ENCODE measurements around the gene GJC2. TPM values are rescaled to one million over a fixed set of nuclear protein-coding genes. Genes with fewer than 3 reads are reported as not detected.

Gene GJC2
- polyA plus RNA-seq, 1 of the 3 experiments (the other 2 are of a cell fraction) = 0.92 TPM

DNA sequence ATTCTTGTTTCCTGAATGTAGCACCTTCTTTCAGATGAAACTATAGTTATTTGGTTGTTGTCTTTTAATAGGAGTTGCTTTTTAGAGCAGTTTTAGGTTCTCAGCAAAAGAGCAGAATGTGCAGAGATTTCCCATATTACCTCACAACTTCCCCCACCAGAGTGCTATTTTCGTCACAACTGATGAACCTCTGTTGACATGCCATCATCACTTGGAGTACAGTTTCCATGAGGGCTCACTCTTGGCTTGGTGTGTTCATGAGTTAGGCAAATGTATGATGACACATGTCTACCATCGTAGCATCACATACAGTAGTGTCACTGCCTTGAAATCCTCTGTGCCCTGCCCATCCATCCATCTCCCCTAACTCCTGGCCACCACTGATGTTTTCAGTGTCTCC is 19.6 kb downstream of the GJC2 start (continued):
- TF ChIP-seq, protein P1, sequence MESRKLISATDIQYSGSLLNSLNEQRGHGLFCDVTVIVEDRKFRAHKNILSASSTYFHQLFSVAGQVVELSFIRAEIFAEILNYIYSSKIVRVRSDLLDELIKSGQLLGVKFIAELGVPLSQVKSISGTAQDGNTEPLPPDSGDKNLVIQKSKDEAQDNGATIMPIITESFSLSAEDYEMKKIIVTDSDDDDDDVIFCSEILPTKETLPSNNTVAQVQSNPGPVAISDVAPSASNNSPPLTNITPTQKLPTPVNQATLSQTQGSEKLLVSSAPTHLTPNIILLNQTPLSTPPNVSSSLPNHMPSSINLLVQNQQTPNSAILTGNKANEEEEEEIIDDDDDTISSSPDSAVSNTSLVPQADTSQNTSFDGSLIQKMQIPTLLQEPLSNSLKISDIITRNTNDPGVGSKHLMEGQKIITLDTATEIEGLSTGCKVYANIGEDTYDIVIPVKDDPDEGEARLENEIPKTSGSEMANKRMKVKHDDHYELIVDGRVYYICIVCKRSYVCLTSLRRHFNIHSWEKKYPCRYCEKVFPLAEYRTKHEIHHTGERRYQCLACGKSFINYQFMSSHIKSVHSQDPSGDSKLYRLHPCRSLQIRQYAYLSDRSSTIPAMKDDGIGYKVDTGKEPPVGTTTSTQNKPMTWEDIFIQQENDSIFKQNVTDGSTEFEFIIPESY (IDR thresholded peaks at IDR 0.05; ENCODE audit: borderline replicate concordance, low read depth) = no peak
- TF ChIP-seq, protein P2, sequence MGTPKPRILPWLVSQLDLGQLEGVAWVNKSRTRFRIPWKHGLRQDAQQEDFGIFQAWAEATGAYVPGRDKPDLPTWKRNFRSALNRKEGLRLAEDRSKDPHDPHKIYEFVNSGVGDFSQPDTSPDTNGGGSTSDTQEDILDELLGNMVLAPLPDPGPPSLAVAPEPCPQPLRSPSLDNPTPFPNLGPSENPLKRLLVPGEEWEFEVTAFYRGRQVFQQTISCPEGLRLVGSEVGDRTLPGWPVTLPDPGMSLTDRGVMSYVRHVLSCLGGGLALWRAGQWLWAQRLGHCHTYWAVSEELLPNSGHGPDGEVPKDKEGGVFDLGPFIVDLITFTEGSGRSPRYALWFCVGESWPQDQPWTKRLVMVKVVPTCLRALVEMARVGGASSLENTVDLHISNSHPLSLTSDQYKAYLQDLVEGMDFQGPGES (IDR thresholded peaks at IDR 0.05; ENCODE audit: low read depth, low read length) = no peak
- no peak for TF ChIP-seq RAD21 (IDR thresholded peaks at IDR 0.05; ENCODE audit: low read length)
- TF ChIP-seq, protein P3, sequence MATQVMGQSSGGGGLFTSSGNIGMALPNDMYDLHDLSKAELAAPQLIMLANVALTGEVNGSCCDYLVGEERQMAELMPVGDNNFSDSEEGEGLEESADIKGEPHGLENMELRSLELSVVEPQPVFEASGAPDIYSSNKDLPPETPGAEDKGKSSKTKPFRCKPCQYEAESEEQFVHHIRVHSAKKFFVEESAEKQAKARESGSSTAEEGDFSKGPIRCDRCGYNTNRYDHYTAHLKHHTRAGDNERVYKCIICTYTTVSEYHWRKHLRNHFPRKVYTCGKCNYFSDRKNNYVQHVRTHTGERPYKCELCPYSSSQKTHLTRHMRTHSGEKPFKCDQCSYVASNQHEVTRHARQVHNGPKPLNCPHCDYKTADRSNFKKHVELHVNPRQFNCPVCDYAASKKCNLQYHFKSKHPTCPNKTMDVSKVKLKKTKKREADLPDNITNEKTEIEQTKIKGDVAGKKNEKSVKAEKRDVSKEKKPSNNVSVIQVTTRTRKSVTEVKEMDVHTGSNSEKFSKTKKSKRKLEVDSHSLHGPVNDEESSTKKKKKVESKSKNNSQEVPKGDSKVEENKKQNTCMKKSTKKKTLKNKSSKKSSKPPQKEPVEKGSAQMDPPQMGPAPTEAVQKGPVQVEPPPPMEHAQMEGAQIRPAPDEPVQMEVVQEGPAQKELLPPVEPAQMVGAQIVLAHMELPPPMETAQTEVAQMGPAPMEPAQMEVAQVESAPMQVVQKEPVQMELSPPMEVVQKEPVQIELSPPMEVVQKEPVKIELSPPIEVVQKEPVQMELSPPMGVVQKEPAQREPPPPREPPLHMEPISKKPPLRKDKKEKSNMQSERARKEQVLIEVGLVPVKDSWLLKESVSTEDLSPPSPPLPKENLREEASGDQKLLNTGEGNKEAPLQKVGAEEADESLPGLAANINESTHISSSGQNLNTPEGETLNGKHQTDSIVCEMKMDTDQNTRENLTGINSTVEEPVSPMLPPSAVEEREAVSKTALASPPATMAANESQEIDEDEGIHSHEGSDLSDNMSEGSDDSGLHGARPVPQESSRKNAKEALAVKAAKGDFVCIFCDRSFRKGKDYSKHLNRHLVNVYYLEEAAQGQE (IDR thresholded peaks at IDR 0.05; ENCODE audit: low read depth, low read length) = no peak

DNA sequence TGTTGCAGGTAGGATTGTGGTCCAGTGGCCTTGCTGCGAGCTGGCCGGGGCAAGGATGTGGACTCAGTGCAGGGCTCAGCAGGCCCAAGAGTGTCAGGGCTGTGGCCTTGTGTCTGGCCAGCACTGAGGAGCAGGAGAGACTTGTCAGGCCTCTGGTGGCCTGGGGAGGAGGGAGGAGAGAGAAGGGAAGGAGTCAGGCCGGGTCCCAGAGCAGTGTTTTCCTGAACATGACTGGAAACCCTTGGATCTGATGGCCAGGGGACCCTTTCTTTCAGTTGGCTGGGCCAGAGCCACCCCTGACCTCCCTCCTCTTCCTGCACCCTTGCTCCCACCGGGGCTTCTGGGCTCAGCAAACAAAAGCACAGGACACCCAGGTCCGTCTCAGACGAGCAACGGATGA is 20.9 kb downstream of the GJC2 start:
- Histone ChIP-seq H3K9me2 (no peaks in the 10 kb centered on the region), H3K9me3 (no peaks in the 10 kb centered on the region), H3K4me2 (no peak overlapping the region), H3F3A (replicated peaks; ENCODE audit: insufficient read depth) (no peaks in the 10 kb centered on the region), H3K27ac (ENCODE audit: low read depth in 2 of 2, low read length in 1 of 2) (no peak overlapping the region), H3K4me1 (ENCODE audit: control insufficient read depth in 1 of 2, insufficient read depth in 2 of 2, low read depth in 1 of 2, low read length in 1 of 2) (peaks cover 6 to 9% of the 10 kb centered on the region in 2 experiments; a peak in 3 of 4 replicates), H3K36me3 (replicated peaks in 1 of 2; ENCODE audit: control insufficient read depth in 1 of 2, insufficient read depth in 2 of 2, low read length in 1 of 2) (peaks cover 0 to 2% of the 10 kb centered on the region in 2 experiments), H3K79me2 (ENCODE audit: insufficient read depth) (peaks cover 28% of the 10 kb centered on the region), H3K27me3 (ENCODE audit: insufficient read depth) (no peaks in the 10 kb centered on the region), H4K20me1 (ENCODE audit: insufficient read depth) (no peaks in the 10 kb centered on the region), H3K4me3 (ENCODE audit: low read depth in 2 of 2, low read length in 1 of 2) (no peak overlapping the region), H2AFZ (ENCODE audit: low read depth) (no peak overlapping the region), H3K9ac (no peak overlapping the region)
- DNase-seq = no peak
- WGBS (ENCODE audit: low lambda C conversion rate) = 78% methylated on average over 7 of the region's 7 CpGs
- no peak for TF ChIP-seq RFX5 (IDR thresholded peaks at IDR 0.05; ENCODE audit: low read length)
- no peak for TF ChIP-seq JUND (IDR thresholded peaks at IDR 0.05)
- no peak for TF ChIP-seq GATA2 (CRISPR knock-in tag; IDR thresholded peaks at IDR 0.05)
- no peak for TF ChIP-seq MEF2A (IDR thresholded peaks at IDR 0.05; ENCODE audit: borderline replicate concordance, low read depth)
- TF ChIP-seq NRF1 (IDR thresholded peaks at IDR 0.05; ENCODE audit: low read depth, low read length) = no peak
- no peak for TF ChIP-seq RAD21 (IDR thresholded peaks at IDR 0.05; ENCODE audit: low read length)
- TF ChIP-seq YY1 (IDR thresholded peaks at IDR 0.05; ENCODE audit: low read depth) = no peak
- TF ChIP-seq RCOR1 (IDR thresholded peaks at IDR 0.05; ENCODE audit: low read length) = no peak
- TF ChIP-seq, protein P4, sequence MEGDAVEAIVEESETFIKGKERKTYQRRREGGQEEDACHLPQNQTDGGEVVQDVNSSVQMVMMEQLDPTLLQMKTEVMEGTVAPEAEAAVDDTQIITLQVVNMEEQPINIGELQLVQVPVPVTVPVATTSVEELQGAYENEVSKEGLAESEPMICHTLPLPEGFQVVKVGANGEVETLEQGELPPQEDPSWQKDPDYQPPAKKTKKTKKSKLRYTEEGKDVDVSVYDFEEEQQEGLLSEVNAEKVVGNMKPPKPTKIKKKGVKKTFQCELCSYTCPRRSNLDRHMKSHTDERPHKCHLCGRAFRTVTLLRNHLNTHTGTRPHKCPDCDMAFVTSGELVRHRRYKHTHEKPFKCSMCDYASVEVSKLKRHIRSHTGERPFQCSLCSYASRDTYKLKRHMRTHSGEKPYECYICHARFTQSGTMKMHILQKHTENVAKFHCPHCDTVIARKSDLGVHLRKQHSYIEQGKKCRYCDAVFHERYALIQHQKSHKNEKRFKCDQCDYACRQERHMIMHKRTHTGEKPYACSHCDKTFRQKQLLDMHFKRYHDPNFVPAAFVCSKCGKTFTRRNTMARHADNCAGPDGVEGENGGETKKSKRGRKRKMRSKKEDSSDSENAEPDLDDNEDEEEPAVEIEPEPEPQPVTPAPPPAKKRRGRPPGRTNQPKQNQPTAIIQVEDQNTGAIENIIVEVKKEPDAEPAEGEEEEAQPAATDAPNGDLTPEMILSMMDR (IDR thresholded peaks at IDR 0.05) = no peak
- TF ChIP-seq, protein P1 (IDR thresholded peaks at IDR 0.05; ENCODE audit: borderline replicate concordance, low read depth) = no peak
- no peak for TF ChIP-seq TAF1 (IDR thresholded peaks at IDR 0.05; ENCODE audit: borderline replicate concordance, low read depth, low read length)
- TF ChIP-seq, protein P5, sequence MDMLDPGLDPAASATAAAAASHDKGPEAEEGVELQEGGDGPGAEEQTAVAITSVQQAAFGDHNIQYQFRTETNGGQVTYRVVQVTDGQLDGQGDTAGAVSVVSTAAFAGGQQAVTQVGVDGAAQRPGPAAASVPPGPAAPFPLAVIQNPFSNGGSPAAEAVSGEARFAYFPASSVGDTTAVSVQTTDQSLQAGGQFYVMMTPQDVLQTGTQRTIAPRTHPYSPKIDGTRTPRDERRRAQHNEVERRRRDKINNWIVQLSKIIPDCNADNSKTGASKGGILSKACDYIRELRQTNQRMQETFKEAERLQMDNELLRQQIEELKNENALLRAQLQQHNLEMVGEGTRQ (IDR thresholded peaks at IDR 0.05; ENCODE audit: borderline replicate concordance, low read depth, low read length) = no peak
- TF ChIP-seq POLR2AphosphoS5 (IDR thresholded peaks at IDR 0.05; ENCODE audit: low read depth, low read length) = no peak
- ChIA-PET CTCF (interaction anchor here (0.8 to 1.3 kb wide), 4 partner anchors 9 to 171 kb away, joined by 3 to 4 read pairs (median 4); no protein-coding TSS in a partner anchor), POLR2A (no interaction called here)
